ENCODE measurements around the gene MKLN1.
"Not testable (repeated sequence)": the region's sequence is repeated elsewhere in the genome, so short reads cannot be mapped to it uniquely, and the experiment has no call there.

The MKLN1 gene

DNA sequence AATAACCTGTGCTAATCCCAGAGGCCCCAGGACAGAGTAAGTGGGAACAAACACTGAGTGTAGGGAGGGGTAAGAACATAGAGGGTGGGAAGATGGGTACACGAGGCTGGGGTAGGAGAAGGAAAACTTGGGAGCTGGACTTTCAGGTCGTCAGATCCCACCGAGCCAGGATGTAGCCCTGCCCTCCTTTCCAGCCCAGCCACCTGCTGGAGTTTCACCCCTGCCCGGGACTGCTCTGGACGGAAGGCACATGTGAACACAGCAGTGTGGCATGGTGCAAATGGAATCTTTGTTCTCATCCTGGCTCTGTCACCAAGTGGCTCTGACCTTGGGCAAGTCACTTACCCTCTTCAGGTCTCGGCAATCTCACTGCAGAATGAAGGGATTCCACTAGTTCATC is 176.0 kb downstream of the MKLN1 start:
- H3K27ac ChIP-seq (ENCODE audit: poor library complexity, severe bottlenecking): no peak overlapping the region
- no peaks in the 10 kb centered on the region for H3K36me3 ChIP-seq (ENCODE audit: low read depth)
- H3K27me3 ChIP-seq (ENCODE audit: insufficient read depth, poor library complexity, severe bottlenecking): no peaks in the 10 kb centered on the region
- H3K4me3 ChIP-seq (ENCODE audit: severe bottlenecking): no peak overlapping the region
- H3K9me3 ChIP-seq (ENCODE audit: severe bottlenecking): no peaks in the 10 kb centered on the region
- H3K4me1 ChIP-seq (ENCODE audit: insufficient read depth, poor library complexity, severe bottlenecking): no peaks in the 10 kb centered on the region
- DNase-seq (ENCODE audit: low spot score) (no peak), ATAC-seq (ENCODE audit: low read depth) (no peak)
- TF ChIP-seq, protein P1, sequence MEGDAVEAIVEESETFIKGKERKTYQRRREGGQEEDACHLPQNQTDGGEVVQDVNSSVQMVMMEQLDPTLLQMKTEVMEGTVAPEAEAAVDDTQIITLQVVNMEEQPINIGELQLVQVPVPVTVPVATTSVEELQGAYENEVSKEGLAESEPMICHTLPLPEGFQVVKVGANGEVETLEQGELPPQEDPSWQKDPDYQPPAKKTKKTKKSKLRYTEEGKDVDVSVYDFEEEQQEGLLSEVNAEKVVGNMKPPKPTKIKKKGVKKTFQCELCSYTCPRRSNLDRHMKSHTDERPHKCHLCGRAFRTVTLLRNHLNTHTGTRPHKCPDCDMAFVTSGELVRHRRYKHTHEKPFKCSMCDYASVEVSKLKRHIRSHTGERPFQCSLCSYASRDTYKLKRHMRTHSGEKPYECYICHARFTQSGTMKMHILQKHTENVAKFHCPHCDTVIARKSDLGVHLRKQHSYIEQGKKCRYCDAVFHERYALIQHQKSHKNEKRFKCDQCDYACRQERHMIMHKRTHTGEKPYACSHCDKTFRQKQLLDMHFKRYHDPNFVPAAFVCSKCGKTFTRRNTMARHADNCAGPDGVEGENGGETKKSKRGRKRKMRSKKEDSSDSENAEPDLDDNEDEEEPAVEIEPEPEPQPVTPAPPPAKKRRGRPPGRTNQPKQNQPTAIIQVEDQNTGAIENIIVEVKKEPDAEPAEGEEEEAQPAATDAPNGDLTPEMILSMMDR (IDR thresholded peaks at IDR 0.05; ENCODE audit: poor library complexity, severe bottlenecking): no peak

DNA sequence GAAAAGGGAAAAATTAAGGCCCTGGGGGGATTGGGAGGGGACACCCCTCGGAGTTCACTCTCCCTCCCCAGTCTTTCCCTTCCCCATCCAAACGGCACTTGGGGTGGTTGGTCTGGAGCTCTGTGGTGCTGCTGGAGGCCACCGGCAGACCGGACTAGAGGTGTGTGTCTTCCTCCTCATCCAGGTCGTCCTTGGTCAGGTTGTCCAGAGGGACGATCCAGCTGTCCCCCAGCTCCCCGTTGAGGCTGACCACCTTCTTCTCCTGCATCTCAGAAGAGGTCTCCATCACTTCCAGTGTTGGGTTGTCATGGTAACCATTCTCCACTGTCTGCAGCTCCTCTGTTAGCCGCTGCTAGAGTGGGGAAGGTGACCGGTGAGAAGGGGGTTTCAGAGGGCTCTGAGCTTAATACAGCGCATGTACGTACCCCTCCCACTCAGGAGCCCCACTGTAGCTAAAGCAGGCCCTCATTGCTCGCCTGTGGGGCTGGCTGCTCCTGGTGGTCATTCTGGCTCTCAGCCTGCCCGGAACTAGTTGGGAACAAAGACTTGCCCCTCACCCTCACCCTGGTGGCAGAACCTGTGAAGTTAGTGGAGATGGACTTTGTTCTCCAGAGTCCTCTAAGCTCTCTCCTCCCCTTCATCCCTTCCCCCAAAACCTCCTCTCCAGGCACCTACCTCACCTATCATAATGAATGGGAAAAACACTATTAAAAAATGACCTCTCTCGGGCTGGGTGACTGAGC is 176.7 kb downstream of the MKLN1 start:
- Histone ChIP-seq H3K27ac (ENCODE audit: poor library complexity, severe bottlenecking) (no peak overlapping the region), H3K36me3 (ENCODE audit: low read depth) (no peaks in the 10 kb centered on the region), H3K4me1 (ENCODE audit: insufficient read depth, poor library complexity, severe bottlenecking) (no peaks in the 10 kb centered on the region), H3K4me3 (ENCODE audit: severe bottlenecking) (no peak overlapping the region), H3K27me3 (ENCODE audit: insufficient read depth, poor library complexity, severe bottlenecking) (no peaks in the 10 kb centered on the region), H3K9me3 (ENCODE audit: severe bottlenecking) (no peaks in the 10 kb centered on the region)
- TF ChIP-seq, protein P1 (IDR thresholded peaks at IDR 0.05; ENCODE audit: poor library complexity, severe bottlenecking): no peak
- DNase-seq (ENCODE audit: low spot score) (no peak), ATAC-seq (ENCODE audit: low read depth) (no peak)

DNA sequence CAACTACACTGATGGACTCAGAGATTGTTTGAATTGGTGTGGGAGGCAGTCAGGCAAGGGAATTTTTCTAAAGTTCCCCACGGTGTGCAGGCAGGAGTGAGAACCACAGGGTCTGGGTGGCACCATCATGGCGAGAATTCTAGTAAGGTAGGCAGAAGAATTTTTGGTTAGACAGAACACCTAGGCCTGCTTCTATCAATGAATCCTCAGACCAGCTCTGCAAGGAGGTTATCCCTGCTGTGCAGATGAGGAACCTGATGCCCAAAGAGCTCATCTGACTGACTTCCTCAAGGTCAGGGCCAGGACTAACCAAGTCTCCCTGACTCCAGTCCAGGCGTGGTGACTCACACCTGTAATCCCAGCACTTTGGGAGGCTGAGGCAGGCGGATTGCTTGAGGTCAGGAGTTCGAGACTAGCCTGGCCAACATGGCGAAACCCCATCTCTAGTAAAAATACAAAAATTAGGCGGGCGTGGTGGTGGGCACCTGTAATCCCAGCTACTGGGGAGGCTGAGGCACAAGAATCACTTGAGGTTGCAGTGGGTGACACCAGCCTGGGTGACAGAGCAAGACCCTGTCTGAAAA is 177.5 kb downstream of the MKLN1 start:
- not testable (repeated sequence) for H3K4me1 ChIP-seq (ENCODE audit: insufficient read depth, poor library complexity, severe bottlenecking); H3K4me3 ChIP-seq (ENCODE audit: severe bottlenecking); H3K9me3 ChIP-seq (ENCODE audit: severe bottlenecking); H3K27ac ChIP-seq (ENCODE audit: poor library complexity, severe bottlenecking); DNase-seq (ENCODE audit: low spot score); ATAC-seq (ENCODE audit: low read depth); H3K27me3 ChIP-seq (ENCODE audit: insufficient read depth, poor library complexity, severe bottlenecking); H3K36me3 ChIP-seq (ENCODE audit: low read depth)

DNA sequence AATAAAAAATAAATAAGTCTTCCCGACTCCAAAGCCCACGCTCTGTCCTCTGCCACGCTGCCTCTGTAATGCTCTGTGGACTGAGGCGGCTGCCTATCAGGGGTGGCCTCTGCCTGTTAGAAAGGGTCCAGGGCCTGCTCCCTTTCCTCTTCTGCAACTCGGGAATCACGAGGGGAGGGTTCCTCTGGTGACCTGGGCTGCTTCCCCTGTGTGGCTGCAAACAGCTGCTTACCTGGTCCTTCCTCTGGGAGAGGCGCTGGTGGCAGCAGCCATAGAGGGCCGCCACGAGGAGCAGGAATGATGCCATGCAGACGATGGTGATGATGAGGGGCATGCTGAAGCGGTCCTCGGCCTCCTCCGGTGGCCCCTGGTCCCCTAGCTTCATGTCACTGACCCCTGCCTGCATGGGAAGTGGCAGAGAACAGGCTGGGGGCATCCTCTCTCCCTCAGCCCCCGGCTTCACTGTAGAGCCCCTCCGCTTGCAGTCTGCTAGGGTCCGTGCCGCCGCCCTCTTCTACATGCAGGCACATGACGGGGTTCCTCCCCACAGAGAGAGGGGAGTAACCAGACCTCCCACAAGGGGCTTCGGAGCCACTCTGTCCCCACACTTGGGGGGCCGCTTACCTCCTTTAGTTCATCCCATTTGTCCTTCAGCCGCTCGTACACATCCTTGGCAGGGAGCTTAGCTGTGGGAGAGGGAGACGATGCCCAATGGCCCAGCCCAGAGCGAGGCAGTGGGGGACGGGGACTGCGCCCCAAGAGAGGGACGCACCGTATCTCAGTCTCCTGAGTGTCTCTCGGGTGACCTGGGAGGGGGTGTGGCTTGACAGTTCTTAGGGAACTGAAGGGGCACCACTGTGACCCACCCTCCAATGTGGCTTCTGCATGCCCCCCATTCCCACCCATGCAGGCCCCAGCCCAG is 178.2 kb downstream of the MKLN1 start:
- no peaks in the 10 kb centered on the region for H3K4me1 ChIP-seq (ENCODE audit: insufficient read depth, poor library complexity, severe bottlenecking)
- H3K36me3 ChIP-seq (ENCODE audit: low read depth): no peaks in the 10 kb centered on the region
- H3K27me3 ChIP-seq (ENCODE audit: insufficient read depth, poor library complexity, severe bottlenecking): no peaks in the 10 kb centered on the region
- H3K27ac ChIP-seq (ENCODE audit: poor library complexity, severe bottlenecking): no peak overlapping the region
- no peaks in the 10 kb centered on the region for H3K9me3 ChIP-seq (ENCODE audit: severe bottlenecking)
- no peak overlapping the region for H3K4me3 ChIP-seq (ENCODE audit: severe bottlenecking)
- DNase-seq (ENCODE audit: low spot score): no peak
- ATAC-seq (ENCODE audit: low read depth): no peak
- TF ChIP-seq, protein P1 (IDR thresholded peaks at IDR 0.05; ENCODE audit: poor library complexity, severe bottlenecking): no peak

DNA sequence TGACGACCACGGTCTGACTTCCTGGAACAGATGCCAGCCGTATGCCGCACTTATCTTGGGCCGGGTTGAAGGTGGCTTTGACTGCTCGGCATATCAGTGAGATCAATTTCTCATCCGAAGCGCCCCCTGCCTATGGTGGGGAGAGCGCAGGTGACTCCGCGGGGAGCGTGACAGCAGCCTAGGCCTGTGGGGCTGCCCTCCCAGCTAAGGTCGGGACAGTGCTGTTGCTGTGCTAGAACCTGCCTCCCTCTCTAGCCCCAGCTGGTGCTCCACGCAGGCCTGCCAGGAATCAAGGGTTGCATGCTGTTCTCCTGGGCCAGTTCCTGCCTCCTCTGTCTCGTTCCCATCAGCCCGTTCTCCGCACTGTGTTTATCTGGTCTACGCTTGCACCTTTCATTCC is 178.9 kb downstream of the MKLN1 start:
- DNase-seq (ENCODE audit: low spot score) (no peak), ATAC-seq (ENCODE audit: low read depth) (no peak)
- H3K36me3 ChIP-seq (ENCODE audit: low read depth): no peaks in the 10 kb centered on the region
- H3K9me3 ChIP-seq (ENCODE audit: severe bottlenecking): no peaks in the 10 kb centered on the region
- H3K27ac ChIP-seq (ENCODE audit: poor library complexity, severe bottlenecking): no peak overlapping the region
- no peak overlapping the region for H3K4me3 ChIP-seq (ENCODE audit: severe bottlenecking)
- TF ChIP-seq, protein P1 (IDR thresholded peaks at IDR 0.05; ENCODE audit: poor library complexity, severe bottlenecking): no peak
- no peaks in the 10 kb centered on the region for H3K4me1 ChIP-seq (ENCODE audit: insufficient read depth, poor library complexity, severe bottlenecking)
- no peaks in the 10 kb centered on the region for H3K27me3 ChIP-seq (ENCODE audit: insufficient read depth, poor library complexity, severe bottlenecking)

Measured in RWPE2 (cell line).